ENCODE measurements around the gene PRR23E. TPM values are rescaled to one million over a fixed set of nuclear protein-coding genes. Genes with fewer than 3 reads are reported as not detected.

Gene PRR23E
- total and polyA plus RNA-seq, 2 donors (not counting 3 experiments of a cell fraction or from before 2014, with no cell fraction given) = not detected

DNA sequence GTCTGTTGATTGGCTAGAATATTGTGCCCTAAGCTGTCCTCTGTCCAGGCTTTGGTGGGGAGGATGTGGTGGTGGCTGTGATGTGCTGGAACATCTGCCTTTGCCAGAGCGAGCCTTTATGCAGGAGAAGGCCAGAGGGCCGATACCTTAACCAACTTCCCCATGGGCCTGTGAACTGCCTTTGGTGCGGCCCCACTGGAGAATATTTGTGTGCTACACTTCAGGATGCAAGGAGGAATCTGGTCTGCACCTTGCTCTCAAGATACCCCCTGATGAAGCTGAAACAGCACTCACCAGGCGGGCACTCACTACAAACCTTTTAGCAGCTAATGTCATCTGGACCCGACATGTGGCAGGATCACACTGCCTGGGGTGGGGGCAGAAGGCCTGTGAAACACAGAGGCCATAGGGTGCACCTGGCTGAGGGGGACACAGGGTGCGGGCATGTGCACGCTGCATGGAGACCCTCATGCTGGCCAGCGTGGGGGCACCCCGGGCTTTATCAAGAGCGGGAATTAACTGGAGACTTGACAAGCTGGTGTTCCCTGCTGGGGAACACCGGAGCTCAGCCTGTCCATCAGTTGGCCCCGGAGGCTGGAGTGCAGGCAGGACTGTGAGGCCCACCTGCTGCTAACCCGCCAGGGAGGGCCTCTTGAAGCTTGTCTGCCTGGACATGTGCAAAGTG lies 16.4 kb downstream of the PRR23E start:
- H3K9me3 ChIP-seq (replicated peaks; ENCODE audit: control insufficient read depth, insufficient read depth, low read length) = no peaks in the 10 kb centered on the region
- no peak overlapping the region for H3K27ac ChIP-seq (ENCODE audit: insufficient read depth, low read depth, low read length)
- H3K4me1 ChIP-seq (ENCODE audit: control insufficient read depth, extremely low read depth, insufficient read depth, low read length) = no peaks in the 10 kb centered on the region
- no peak overlapping the region for H3K4me3 ChIP-seq (replicated peaks in 1 of 3; ENCODE audit: insufficient read depth in 1 of 3, low read depth in 1 of 3, low read length in 3 of 3)
- DNase-seq (ENCODE audit: low read depth, low spot score) (no peak), FAIRE-seq (no peak)
- dilution Hi-C loops (cut with MboI; ENCODE audit: extremely low pct_ligation_motif_present, low sequenced_read_pairs) (no loop called here), intact Hi-C loops (cut with micrococcal nuclease) (no loop called here)
- no peaks in the 10 kb centered on the region for H4K20me1 ChIP-seq (replicated peaks; ENCODE audit: control insufficient read depth, extremely low read depth, insufficient read depth, low read length)
- ChIA-PET POLR2A (no interaction called here), CTCF (interaction anchor here (0.7 kb wide), 1 partner anchor 36 kb away, joined by 3 read pairs; no protein-coding TSS in a partner anchor)
- H3K9me1 ChIP-seq (replicated peaks; ENCODE audit: control insufficient read depth, extremely low read depth, insufficient read depth, low read length) = no peaks in the 10 kb centered on the region
- H3K4me2 ChIP-seq (ENCODE audit: insufficient read depth, low read length) = no peak overlapping the region
- no peak for TF ChIP-seq POLR2A (IDR thresholded peaks at IDR 0.05; ENCODE audit: low read depth, low read length)
- no peaks in the 10 kb centered on the region for H3K79me2 ChIP-seq (ENCODE audit: control insufficient read depth, insufficient read depth, low read length)
- H2AFZ ChIP-seq (ENCODE audit: low read depth, low read length) = no peak overlapping the region
- no peaks in the 10 kb centered on the region for H3K27me3 ChIP-seq (ENCODE audit: control insufficient read depth in 2 of 2, insufficient read depth in 2 of 2, low read length in 2 of 2)
- BruUV-seq (replicated peaks) = no TSS peak
- no peaks in the 10 kb centered on the region for H3K36me3 ChIP-seq (ENCODE audit: control insufficient read depth in 2 of 2, extremely low read depth in 1 of 2, insufficient read depth in 2 of 2, low read length in 2 of 2)
- H3K9ac ChIP-seq (replicated peaks; ENCODE audit: extremely low read depth, insufficient read depth, low read length) = no peak overlapping the region

DNA sequence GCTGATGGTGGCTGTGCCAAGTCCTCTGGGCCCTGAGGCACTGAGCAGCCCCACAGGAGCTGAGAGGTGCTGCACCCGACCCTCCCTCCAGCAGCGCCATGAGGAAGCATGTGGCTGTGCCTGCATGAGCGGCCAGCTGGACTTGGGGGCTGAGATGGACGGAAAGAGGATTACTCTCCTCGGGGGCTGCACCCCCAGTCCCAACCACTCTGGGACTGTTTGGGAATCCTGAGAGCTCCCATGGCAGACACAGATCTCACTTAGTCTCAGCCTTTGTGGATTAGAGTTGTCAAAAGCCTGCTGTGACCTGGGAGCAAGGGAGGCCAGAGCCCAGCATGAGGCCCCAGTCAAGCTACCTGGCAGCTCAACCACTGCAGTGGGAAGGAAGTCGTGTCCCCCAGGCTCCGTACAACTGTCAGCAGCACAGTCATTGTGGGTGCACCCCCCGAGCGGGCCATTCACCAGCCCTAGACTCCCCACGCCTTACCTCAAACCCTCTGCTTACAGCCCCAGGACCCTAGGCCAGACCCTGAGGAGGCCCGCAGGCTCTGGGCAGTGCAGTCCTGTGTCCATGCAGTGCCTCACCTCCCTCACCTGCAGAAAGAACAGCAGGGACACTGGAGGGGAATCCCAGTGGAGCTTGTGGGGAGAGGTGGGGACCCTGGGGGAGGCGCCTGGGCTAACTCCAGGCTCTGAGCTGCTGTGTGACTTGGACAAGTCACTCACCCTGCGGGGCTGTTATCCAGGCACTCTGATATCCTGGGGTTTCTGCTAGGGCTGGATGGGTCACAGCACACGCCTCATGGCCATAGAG lies 17.1 kb downstream of the PRR23E start:
- CTCF ChIA-PET = interaction anchor here (0.7 kb wide), 1 partner anchor 37 kb away, joined by 3 read pairs; no protein-coding TSS in a partner anchor
- Histone ChIP-seq H3K9me1 (replicated peaks; ENCODE audit: control insufficient read depth, extremely low read depth, insufficient read depth, low read length) (no peaks in the 10 kb centered on the region), H3K4me2 (ENCODE audit: insufficient read depth, low read length) (no peak overlapping the region), H3K9me3 (replicated peaks; ENCODE audit: control insufficient read depth, insufficient read depth, low read length) (no peaks in the 10 kb centered on the region), H3K36me3 (ENCODE audit: control insufficient read depth in 2 of 2, extremely low read depth in 1 of 2, insufficient read depth in 2 of 2, low read length in 2 of 2) (no peaks in the 10 kb centered on the region), H3K4me3 (replicated peaks in 1 of 3; ENCODE audit: insufficient read depth in 1 of 3, low read depth in 1 of 3, low read length in 3 of 3) (no peak overlapping the region), H2AFZ (ENCODE audit: low read depth, low read length) (no peak overlapping the region), H4K20me1 (replicated peaks; ENCODE audit: control insufficient read depth, extremely low read depth, insufficient read depth, low read length) (no peaks in the 10 kb centered on the region), H3K27me3 (ENCODE audit: control insufficient read depth in 2 of 2, insufficient read depth in 2 of 2, low read length in 2 of 2) (no peaks in the 10 kb centered on the region), H3K4me1 (ENCODE audit: control insufficient read depth, extremely low read depth, insufficient read depth, low read length) (no peaks in the 10 kb centered on the region), H3K9ac (replicated peaks; ENCODE audit: extremely low read depth, insufficient read depth, low read length) (no peak overlapping the region), H3K27ac (ENCODE audit: insufficient read depth, low read depth, low read length) (no peak overlapping the region), H3K79me2 (ENCODE audit: control insufficient read depth, insufficient read depth, low read length) (no peaks in the 10 kb centered on the region)
- DNase-seq (ENCODE audit: low read depth, low spot score) = no peak
- POLR2A ChIA-PET = no interaction called here
- no peak for FAIRE-seq
- dilution Hi-C loops (cut with MboI; ENCODE audit: extremely low pct_ligation_motif_present, low sequenced_read_pairs) = no loop called here
- intact Hi-C loops (cut with micrococcal nuclease) = no loop called here
- TF ChIP-seq MYC (IDR thresholded peaks at IDR 0.05; ENCODE audit: low read depth, low read length) (no peak), JUN (IDR thresholded peaks at IDR 0.05; ENCODE audit: borderline replicate concordance, insufficient read depth, insufficient read length, low read depth) (no peak), EZH2 (IDR thresholded peaks at IDR 0.05; ENCODE audit: borderline replicate concordance, low read depth, low read length, severe bottlenecking) (no peak), MAX (IDR thresholded peaks at IDR 0.05; ENCODE audit: insufficient read depth, insufficient read length) (no peak), POLR2A (IDR thresholded peaks at IDR 0.05; ENCODE audit: low read depth, low read length) (no peak), GATA2 (IDR thresholded peaks at IDR 0.05; ENCODE audit: insufficient read depth, insufficient read length, low read depth, low read length) (no peak), POLR2AphosphoS5 (IDR thresholded peaks at IDR 0.05; ENCODE audit: insufficient read depth, low read depth, low read length) (no peak), FOS (IDR thresholded peaks at IDR 0.05; ENCODE audit: borderline replicate concordance, insufficient read depth, low read length) (no peak)
- TF ChIP-seq, protein P1, sequence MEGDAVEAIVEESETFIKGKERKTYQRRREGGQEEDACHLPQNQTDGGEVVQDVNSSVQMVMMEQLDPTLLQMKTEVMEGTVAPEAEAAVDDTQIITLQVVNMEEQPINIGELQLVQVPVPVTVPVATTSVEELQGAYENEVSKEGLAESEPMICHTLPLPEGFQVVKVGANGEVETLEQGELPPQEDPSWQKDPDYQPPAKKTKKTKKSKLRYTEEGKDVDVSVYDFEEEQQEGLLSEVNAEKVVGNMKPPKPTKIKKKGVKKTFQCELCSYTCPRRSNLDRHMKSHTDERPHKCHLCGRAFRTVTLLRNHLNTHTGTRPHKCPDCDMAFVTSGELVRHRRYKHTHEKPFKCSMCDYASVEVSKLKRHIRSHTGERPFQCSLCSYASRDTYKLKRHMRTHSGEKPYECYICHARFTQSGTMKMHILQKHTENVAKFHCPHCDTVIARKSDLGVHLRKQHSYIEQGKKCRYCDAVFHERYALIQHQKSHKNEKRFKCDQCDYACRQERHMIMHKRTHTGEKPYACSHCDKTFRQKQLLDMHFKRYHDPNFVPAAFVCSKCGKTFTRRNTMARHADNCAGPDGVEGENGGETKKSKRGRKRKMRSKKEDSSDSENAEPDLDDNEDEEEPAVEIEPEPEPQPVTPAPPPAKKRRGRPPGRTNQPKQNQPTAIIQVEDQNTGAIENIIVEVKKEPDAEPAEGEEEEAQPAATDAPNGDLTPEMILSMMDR (IDR thresholded peaks at IDR 0.05; ENCODE audit: extremely low read depth in 1 of 2, insufficient read depth in 1 of 2, low read depth in 1 of 2, low read length in 2 of 2) = no peak
- BruUV-seq (replicated peaks) = no TSS peak

Data from endothelial cell of umbilical vein (primary cell).